Heart right ventricle (tissue), 16 donors: Measurements from ENCODE around the gene NDUFS3. TPM values are rescaled to one million over a fixed set of nuclear protein-coding genes. Genes with fewer than 3 reads are reported as not detected.
A peak's percentile ranks its signal among the peaks of the same experiment; 100 is the strongest.

Experiments used
- ATAC-seq, 8 donors: fragments of 200-7000 bp; cut with Tn5 transposase; one replicate each; pipeline ENCODE4 v1.9.1; 2020; ENCODE audit warnings: mild to moderate bottlenecking in 8 of 8, moderate library complexity in 8 of 8, moderate number of reproducible peaks in 1 of 8
- DNase-seq, 2 donors: peaks; one replicate each; pipeline ENCODE4 v3.0.0-alpha.2; 2020
- H3K27ac ChIP-seq, 10 donors: fragments of 200-600 bp; sonication (generic) in 2 of 10; one replicate each; pipeline versions ENCODE4 v1.5.0 to v1.8.0; 2020 to 2022; ENCODE audit warnings: mild to moderate bottlenecking in 3 of 10
- H3K27me3 ChIP-seq, 7 donors: fragments of 200-600 bp; one replicate each; pipeline ENCODE4 v1.8.0; 2021 to 2022; ENCODE audit warnings: mild to moderate bottlenecking in 2 of 7
- H3K36me3 ChIP-seq, 9 donors: fragments of 200-600 bp; sonication (generic) in 1 of 9; one replicate each; pipeline versions ENCODE4 v1.5.0 to v1.8.0; 2020 to 2022; ENCODE audit warnings: mild to moderate bottlenecking in 2 of 9
- H3K4me1 ChIP-seq, 9 donors: fragments of 200-600 bp; sonication (generic) in 1 of 9; one replicate each; pipeline versions ENCODE4 v1.5.0 to v1.8.0; 2020 to 2022; ENCODE audit warnings: mild to moderate bottlenecking in 4 of 9
- H3K4me3 ChIP-seq, 10 donors: fragments of 200-600 bp; sonication (generic) in 2 of 10; one replicate each; pipeline versions ENCODE4 v1.5.0 to v1.8.0; 2020 to 2022; ENCODE audit warnings: mild to moderate bottlenecking in 7 of 10, moderate library complexity in 2 of 10
- H3K9me3 ChIP-seq, 11 donors: fragments of 200-600 bp in 10 of 11; sonication (generic) in 2 of 11; one replicate each; pipeline versions ENCODE4 v1.5.0 to v1.8.0; 2013 to 2022; ENCODE audit warnings: mild to moderate bottlenecking in 2 of 11, control low read depth in 1 of 11, moderate library complexity in 1 of 11
- CTCF ChIP-seq, 9 donors: fragments of 200-600 bp; sonication (generic) in 2 of 9; IDR thresholded peaks; one replicate each; pipeline versions ENCODE4 v1.5.0 to v1.8.0; 2021 to 2022; ENCODE audit warnings: antibody characterized with exemption in 9 of 9, mild to moderate bottlenecking in 5 of 9, moderate library complexity in 1 of 9
- WGBS, 2 donors: extraction: QIAGEN DNeasy Blood & Tissue Kit; methylation state at CpG; one replicate each; pipeline ENCODE4 v1.1.7; 2013; ENCODE audit warnings: inconsistent platforms in 1 of 2; 5-methylcytosine and 5-hydroxymethylcytosine counted together
- intact Hi-C, 10 donors: fragments of 100-400 bp; cut with DNase I; formaldehyde crosslinking; loops; one replicate each; pipeline versions ENCODE4 v1.11.1 to v1.14.2; 2022
- polyA plus RNA-seq, 2 donors: library from polyadenylated mRNA; stranded (reverse); fragments of 200-250 nt; gene quantifications; one replicate each; pipeline ENCODE4 v1.2.3, GENCODE V29; 2013
- total RNA-seq, 10 donors: library from RNA; stranded (reverse); fragmentation: NEBNext Ultra II Directional in 3 of 10; extraction: Animal tissue kit (Norgen Biotek cat#: 25700) in 3 of 10; gene quantifications; one replicate each; pipeline versions ENCODE4 v1.2.1 to v1.2.4, GENCODE V29; 2021 to 2023
- donor health status: Arrhythmogenic right ventricular cardiomyopathy.
- donor health status: ischemic (EF 13 %, LVEDD 7.1; RV severe dilation, severe dysfunction).
- donor health status: healthy with polysubstance abuse.
- donor health status: DM: no; HTN: yes; CAD: no.
- donor health status: DM: no; HTN: no; CAD: no.
- donor health status: ischemic (EF 25% LVEDD 6.9; RV normal size, moderate dysfunction).
- donor health status: ischemic (EF 25% LVEDD 5.7; RV mildly dilated, moderate dysfunction).
- donor health status: healthy.
- donor health status: DM: yes; HTN: yes; CAD: no.
- donor health status: Ischemic cardiomyopathy.
- donor health status: ischemic (EF 35%, LVEDD 5.7; RV mildly dilated, moderate dysfunction).
- donor health status: nonischemic (EF 11% LVEDD 7.7; RV severe dilation, severe dysfunction).
- donor health status: DM: yes; HTN: yes; CAD: no.
- donor health status: PGD.
- donor health status: ischemic (EF 29% LVEDD 5.4; RV normal size, mild dysfunction).
- donor health status: nonischemic (EF 23%, LVEDD 6.1; RV moderate dilation, normal function).

NDUFS3 gene
- total and polyA plus RNA-seq, 12 donors = 171 to 570 (median 294) TPM

- H3K27me3 ChIP-seq = no peaks in the 10 kb centered on the region
- peak overlapping the region; percentile 75 to 99 (median 92) for H3K4me3 ChIP-seq
- H3K4me1 ChIP-seq = peaks cover 5 to 25% (median 14%) of the 10 kb centered on the region in 9 donors
- no peaks in the 10 kb centered on the region for H3K9me3 ChIP-seq
- TF ChIP-seq CTCF (IDR thresholded peaks at IDR 0.05) = no peak
- peak in 7 of 8 donors; percentile 4 to 43 (median 23) for ATAC-seq
- peak overlapping the region in 9 of 10 donors; percentile 67 to 91 (median 86) for H3K27ac ChIP-seq
- WGBS, 2 donors = 14 to 16% methylated on average over 11 of the region's 11 CpGs
- DNase-seq = no peak
- intact Hi-C loops = no loop called here
- peaks cover 0 to 18% (median 0%) of the 10 kb centered on the region in 9 donors for H3K36me3 ChIP-seq
Measured at GRCh38 chr11:47564933-47565339, 13.9 kb upstream of the NDUFS3 start.

GRCh38 chr11:47565340-47566148 is 13.3 kb upstream of the NDUFS3 start, which contains the start of gene PTPMT1:
PTPMT1 (plus strand) TSS chr11:47565599; CDS start chr11:47565623, 24 bp downstream.
- no peaks in the 10 kb centered on the region for H3K9me3 ChIP-seq
- intact Hi-C loops = no loop called here
- DNase-seq (peak; percentile 75 to 81), ATAC-seq (peak; percentile 94 to 98 (median 96))
- H3K4me1 ChIP-seq = peaks cover 5 to 26% (median 14%) of the 10 kb centered on the region in 9 donors
- TF ChIP-seq CTCF (IDR thresholded peaks at IDR 0.05) = no peak
- peak within 1 kb of the TSS; percentile 75 to 99 (median 92) for H3K4me3 ChIP-seq
- 1% methylated on average over 68 to 86 of the region's 86 CpGs for WGBS, 2 donors
- H3K27me3 ChIP-seq = no peaks in the 10 kb centered on the region
- H3K36me3 ChIP-seq = peaks cover 0 to 22% (median 0%) of the 10 kb centered on the region in 9 donors
- peak within 1 kb of the TSS in 9 of 10 donors; percentile 67 to 91 (median 86) for H3K27ac ChIP-seq

- intact Hi-C loops = no loop called here
- no peak for TF ChIP-seq CTCF (IDR thresholded peaks at IDR 0.05)
- 40 to 47% methylated on average over 17 of the region's 17 CpGs for WGBS, 2 donors
Measured at GRCh38 chr11:47566149-47566698, 12.7 kb upstream of the NDUFS3 start.

GRCh38 chr11:47569646-47570045 is 9.2 kb upstream of the NDUFS3 start:
- Histone ChIP-seq H3K27me3 (no peaks in the 10 kb centered on the region), H3K27ac (no peak overlapping the region), H3K9me3 (no peaks in the 10 kb centered on the region), H3K4me3 (no peak overlapping the region), H3K4me1 (peaks cover 22 to 56% (median 34%) of the 10 kb centered on the region in 9 donors), H3K36me3 (peaks cover 0 to 62% (median 20%) of the 10 kb centered on the region in 9 donors)
- 96 to 97% methylated on average over 7 of the region's 7 CpGs for WGBS, 2 donors
- DNase-seq = no peak
- intact Hi-C loops = loop anchor here in 1 of 10 donors (5.0 kb wide), 1 partner anchor 38 kb away; no protein-coding TSS in a partner anchor
- no peak for ATAC-seq
- TF ChIP-seq CTCF (IDR thresholded peaks at IDR 0.05) = no peak

More at GRCh38 chr11:47566149-47566698, 12.7 kb upstream of the NDUFS3 start:
- Histone ChIP-seq H3K4me1 (peaks cover 5 to 33% (median 18%) of the 10 kb centered on the region in 9 donors), H3K27ac (peak overlapping the region in 9 of 10 donors; percentile 67 to 91 (median 86)), H3K27me3 (no peaks in the 10 kb centered on the region), H3K36me3 (peaks cover 0 to 28% (median 3%) of the 10 kb centered on the region in 9 donors), H3K9me3 (no peaks in the 10 kb centered on the region), H3K4me3 (peak overlapping the region; percentile 75 to 99 (median 92))
- DNase-seq (no peak), ATAC-seq (peak in 1 of 8 donors; percentile 4)
